Mesodermal cell (in vitro differentiated cells): ENCODE measurements around the gene PGS1. TPM values are rescaled to one million over a fixed set of nuclear protein-coding genes. Genes with fewer than 3 reads are reported as not detected.
"Not testable (repeated sequence)": the region's sequence is repeated elsewhere in the genome, so short reads cannot be mapped to it uniquely, and the experiment has no call there.

Source experiments
- H3K27ac ChIP-seq: 2 replicates; pipeline ENCODE4 v1.7.0; 2013; ENCODE audit warnings: mild to moderate bottlenecking, low read depth, low read length, moderate library complexity; ENCODE audit not compliant: severe bottlenecking
- H3K36me3 ChIP-seq: 2 replicates; pipeline ENCODE4 v1.7.1; 2013; ENCODE audit warnings: mild to moderate bottlenecking, low read length, moderate library complexity; ENCODE audit not compliant: control insufficient read depth, insufficient read depth
- H3K4me1 ChIP-seq: one replicate; pipeline ENCODE4 v1.7.1; 2013; ENCODE audit warnings: mild to moderate bottlenecking, low read length; ENCODE audit not compliant: insufficient read depth, control insufficient read depth, poor library complexity, severe bottlenecking
- H3K4me3 ChIP-seq: 2 replicates; pipeline ENCODE4 v1.7.0; 2013; ENCODE audit warnings: low read length, control low read depth, mild to moderate bottlenecking; ENCODE audit not compliant: insufficient read depth, poor library complexity, severe bottlenecking; ENCODE audit errors: extremely low read depth
- H3K9me3 ChIP-seq: 2 replicates; pipeline ENCODE4 v1.7.1; 2013; ENCODE audit warnings: mild to moderate bottlenecking, low read length, moderate library complexity; ENCODE audit not compliant: control insufficient read depth
- WGBS, 2 experiments: methylation state at CpG; one replicate each; pipeline ENCODE4 v1.1.5; 2013; ENCODE audit warnings: missing lambda C conversion rate in 2 of 2; ENCODE audit not compliant: insufficient coverage in 2 of 2; 5-methylcytosine and 5-hydroxymethylcytosine counted together
- polyA plus RNA-seq, 2 experiments: library from polyadenylated mRNA; stranded (reverse); fragments of 50-300 nt; gene quantifications; one replicate each; pipeline ENCODE4 v1.2.3, GENCODE V29; 2013

PGS1 gene, protein sequence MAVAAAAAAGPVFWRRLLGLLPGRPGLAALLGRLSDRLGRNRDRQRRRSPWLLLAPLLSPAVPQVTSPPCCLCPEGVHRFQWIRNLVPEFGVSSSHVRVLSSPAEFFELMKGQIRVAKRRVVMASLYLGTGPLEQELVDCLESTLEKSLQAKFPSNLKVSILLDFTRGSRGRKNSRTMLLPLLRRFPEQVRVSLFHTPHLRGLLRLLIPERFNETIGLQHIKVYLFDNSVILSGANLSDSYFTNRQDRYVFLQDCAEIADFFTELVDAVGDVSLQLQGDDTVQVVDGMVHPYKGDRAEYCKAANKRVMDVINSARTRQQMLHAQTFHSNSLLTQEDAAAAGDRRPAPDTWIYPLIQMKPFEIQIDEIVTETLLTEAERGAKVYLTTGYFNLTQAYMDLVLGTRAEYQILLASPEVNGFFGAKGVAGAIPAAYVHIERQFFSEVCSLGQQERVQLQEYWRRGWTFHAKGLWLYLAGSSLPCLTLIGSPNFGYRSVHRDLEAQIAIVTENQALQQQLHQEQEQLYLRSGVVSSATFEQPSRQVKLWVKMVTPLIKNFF
- polyA plus RNA-seq (2013, experiment 1 of 2) = 36.8 TPM
- polyA plus RNA-seq (2013, experiment 2 of 2) = 28.0 TPM

GRCh38 chr17:78378225-78379130 is at the start of gene PGS1:
Gene PGS1, plus strand, starts transcription at chr17:78378649. Its CDS starts 17 bp downstream, at chr17:78378666.
- H3K4me3 ChIP-seq = peak within 1 kb of the TSS; percentile 92
- peak within 1 kb of the TSS; percentile 88 for H3K27ac ChIP-seq
- H3K4me1 ChIP-seq = peaks cover 58% of the 10 kb centered on the region
- peaks cover 15% of the 10 kb centered on the region for H3K36me3 ChIP-seq
- no peaks in the 10 kb centered on the region for H3K9me3 ChIP-seq
- 12 to 13% methylated on average over 83 to 86 of the region's 89 CpGs for WGBS, 2 experiments

GRCh38 chr17:78329263-78330059 is 49.0 kb upstream of the PGS1 start:
- no peaks in the 10 kb centered on the region for H3K9me3 ChIP-seq
- H3K27ac ChIP-seq = no peak overlapping the region
- no peak overlapping the region for H3K4me3 ChIP-seq
- peaks cover 21% of the 10 kb centered on the region for H3K4me1 ChIP-seq
- H3K36me3 ChIP-seq = no peaks in the 10 kb centered on the region
- 79 to 81% methylated on average over 12 to 14 of the region's 16 CpGs for WGBS, 2 experiments

GRCh38 chr17:78330570-78331224 is 47.8 kb upstream of the PGS1 start:
- H3K9me3 ChIP-seq = no peaks in the 10 kb centered on the region
- peaks cover 12% of the 10 kb centered on the region for H3K4me1 ChIP-seq
- no peak overlapping the region for H3K4me3 ChIP-seq
- no peak overlapping the region for H3K27ac ChIP-seq
- 79 to 87% methylated on average over 12 to 13 of the region's 13 CpGs for WGBS, 2 experiments
- H3K36me3 ChIP-seq = no peaks in the 10 kb centered on the region

DNA sequence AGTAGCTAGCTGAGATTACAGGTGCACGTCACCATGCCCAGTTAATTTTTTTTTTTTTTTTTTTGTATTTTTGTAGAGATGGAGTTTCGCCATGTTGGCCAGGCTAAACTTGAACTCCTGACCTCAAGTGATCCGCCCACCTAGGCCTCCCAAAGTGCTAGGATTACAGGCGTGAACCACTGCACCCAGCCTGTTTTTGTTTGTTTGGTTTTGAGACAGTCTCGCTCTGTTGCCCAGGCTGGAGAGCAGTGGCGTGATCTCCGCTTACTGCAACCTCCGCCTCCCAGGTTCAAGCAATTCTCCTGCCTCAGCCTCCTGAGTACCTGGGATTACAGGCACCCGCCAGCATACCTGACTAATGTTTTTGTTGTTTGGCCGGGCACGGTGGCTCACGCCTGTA is 47.1 kb upstream of the PGS1 start:
- H3K4me1 ChIP-seq, H3K36me3 ChIP-seq, H3K27ac ChIP-seq, H3K9me3 ChIP-seq, H3K4me3 ChIP-seq: not testable (repeated sequence)
- 94 to 95% methylated on average over 10 to 11 of the region's 12 CpGs for WGBS, 2 experiments

DNA sequence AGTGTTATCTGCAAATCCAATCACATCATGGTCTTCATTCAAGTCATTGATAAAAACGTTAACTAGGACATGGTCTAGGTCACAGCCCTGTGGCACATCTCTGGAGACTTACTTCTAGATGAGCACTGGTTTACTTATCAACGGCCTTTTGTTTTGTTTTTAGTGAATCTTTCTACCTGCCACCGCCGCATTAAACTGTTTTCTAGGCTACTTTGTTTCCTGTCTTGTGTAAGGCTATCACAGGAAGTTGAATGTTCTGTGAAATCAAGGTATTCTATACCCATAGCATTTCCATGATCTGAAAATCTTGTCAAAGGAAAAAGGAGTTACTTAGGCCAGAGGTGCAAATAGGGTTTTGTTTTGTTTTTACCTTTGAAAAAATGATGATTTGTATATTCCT is 45.5 kb upstream of the PGS1 start:
- WGBS, 2 experiments = 86 to 87% methylated on average over 2 of the region's 4 CpGs
- Histone ChIP-seq H3K36me3 (no peaks in the 10 kb centered on the region), H3K4me1 (peaks cover 9% of the 10 kb centered on the region)

GRCh38 chr17:78335209-78335608 is 43.2 kb upstream of the PGS1 start:
- Histone ChIP-seq H3K4me3 (no peak overlapping the region), H3K36me3 (no peaks in the 10 kb centered on the region), H3K27ac (no peak overlapping the region), H3K9me3 (no peaks in the 10 kb centered on the region), H3K4me1 (peaks cover 6% of the 10 kb centered on the region)
- WGBS, 2 experiments = 57 to 78% methylated on average over 1 to 3 of the region's 11 CpGs

More for the DNA sequence above, 45.5 kb upstream of the PGS1 start:
- Histone ChIP-seq H3K27ac (no peak overlapping the region), H3K9me3 (no peaks in the 10 kb centered on the region), H3K4me3 (no peak overlapping the region)

GRCh38 chr17:78337244-78338109 is 41.0 kb upstream of the PGS1 start:
- Histone ChIP-seq H3K27ac (no peak overlapping the region), H3K9me3 (no peaks in the 10 kb centered on the region), H3K4me1 (peaks cover 11% of the 10 kb centered on the region), H3K36me3 (no peaks in the 10 kb centered on the region), H3K4me3 (no peak overlapping the region)
- WGBS, 2 experiments = 84 to 93% methylated on average over 9 to 15 of the region's 19 CpGs

DNA sequence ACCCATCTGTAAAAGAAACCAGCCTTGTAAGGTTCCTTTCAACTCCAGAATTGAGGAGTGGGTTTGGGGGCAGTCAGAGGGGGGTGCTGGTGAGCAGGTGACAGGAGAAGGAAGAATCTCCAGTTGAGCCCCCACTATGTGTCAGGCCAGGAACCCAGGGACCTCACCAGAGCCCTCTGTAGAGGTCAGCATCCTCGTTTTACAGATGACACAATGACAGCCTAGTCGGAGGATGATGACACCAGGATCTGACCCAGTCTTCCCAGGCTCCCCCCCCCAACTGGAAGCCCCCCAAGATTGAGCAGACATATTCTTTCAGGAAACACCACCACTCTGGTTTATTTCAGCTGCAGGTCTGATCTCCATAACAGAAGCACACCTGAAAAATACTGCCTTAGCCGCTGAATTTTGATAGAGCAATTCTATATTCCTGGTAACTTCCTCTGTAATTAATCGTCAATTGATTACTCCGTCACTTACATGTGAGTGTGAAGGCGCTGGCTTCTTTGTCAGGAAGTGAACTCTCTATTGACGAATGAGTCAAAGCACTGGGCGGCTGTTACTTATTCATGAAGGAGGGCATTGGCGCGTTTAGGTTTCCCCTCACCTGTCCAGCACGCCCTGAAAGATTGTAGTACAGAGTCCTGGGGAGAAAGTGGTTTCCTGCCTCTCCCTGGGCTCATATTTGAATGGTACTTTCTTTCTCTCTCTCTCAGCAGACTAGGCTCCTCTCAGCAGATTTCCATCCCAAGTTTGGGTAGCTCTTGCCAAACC is 39.8 kb upstream of the PGS1 start:
- Histone ChIP-seq H3K36me3 (no peaks in the 10 kb centered on the region), H3K4me1 (peaks cover 22% of the 10 kb centered on the region), H3K4me3 (no peak overlapping the region), H3K9me3 (no peaks in the 10 kb centered on the region), H3K27ac (no peak overlapping the region)
- 67 to 73% methylated on average over 10 of the region's 11 CpGs for WGBS, 2 experiments
